IPS-11a (cell line): Measurements from ENCODE around the gene MMP17.

Experiments
- H3K4me3 ChIP-seq: one replicate; pipeline ENCODE4 v1.5.1; 2013; ENCODE audit warnings: low read depth, low read length, control low read depth

Gene MMP17

GRCh38 chr12:131847456-131847855 lies 19.3 kb downstream of the MMP17 start:
- H3K4me3 ChIP-seq = no peak overlapping the region

GRCh38 chr12:131848753-131849152 lies 20.6 kb downstream of the MMP17 start:
- H3K4me3 ChIP-seq = no peak overlapping the region

- no peak overlapping the region for H3K4me3 ChIP-seq
These were observed 21.7 kb downstream of the MMP17 start for GRCh38 chr12:131849700-131850553.

- H3K4me3 ChIP-seq = no peak overlapping the region
These were observed 22.8 kb downstream of the MMP17 start for GRCh38 chr12:131850856-131851559.

GRCh38 chr12:131851741-131852550 lies 23.8 kb downstream of the MMP17 start:
- no peak overlapping the region for H3K4me3 ChIP-seq

- no peak overlapping the region for H3K4me3 ChIP-seq
These were observed 24.5 kb downstream of the MMP17 start for GRCh38 chr12:131852551-131853299.

- H3K4me3 ChIP-seq = no peak overlapping the region
These were observed 25.9 kb downstream of the MMP17 start for GRCh38 chr12:131853832-131854797.

- no peak overlapping the region for H3K4me3 ChIP-seq
These were observed 26.8 kb downstream of the MMP17 start for GRCh38 chr12:131854861-131855476.

GRCh38 chr12:131855521-131856142 lies 27.4 kb downstream of the MMP17 start:
- H3K4me3 ChIP-seq = no peak overlapping the region

- H3K4me3 ChIP-seq = no peak overlapping the region
These were observed 28.3 kb downstream of the MMP17 start for GRCh38 chr12:131856366-131857097.

GRCh38 chr12:131857908-131858850 lies 30.0 kb downstream of the MMP17 start:
- H3K4me3 ChIP-seq = no peak overlapping the region

- no peak overlapping the region for H3K4me3 ChIP-seq
These were observed 32.5 kb downstream of the MMP17 start for GRCh38 chr12:131860472-131861260.

GRCh38 chr12:131861261-131862083 lies 33.3 kb downstream of the MMP17 start:
- H3K4me3 ChIP-seq = no peak overlapping the region

- H3K4me3 ChIP-seq = no peak overlapping the region
These were observed 33.9 kb downstream of the MMP17 start for GRCh38 chr12:131862084-131862441.

GRCh38 chr12:131862600-131862993 lies 34.4 kb downstream of the MMP17 start:
- H3K4me3 ChIP-seq = no peak overlapping the region
